CD4-positive, alpha-beta T cell treated with Interleukin-15 for 4 hours (primary cell): ENCODE measurements around the gene UNC13B.
"Not testable (repeated sequence)": the region's sequence is repeated elsewhere in the genome, so short reads cannot be mapped to it uniquely, and the experiment has no call there.

ENCODE experiments used
- DNase-seq: peaks from one replicate; pipeline ENCODE4 v3.0.0-alpha.2; 2020; ENCODE audit warnings: low spot score

Gene UNC13B

GRCh38 chr9:35163413-35163812, 1.6 kb downstream of the UNC13B start:
- no peak for DNase-seq

GRCh38 chr9:35164711-35165110, 2.9 kb downstream of the UNC13B start:
- DNase-seq, result no peak

GRCh38 chr9:35167429-35167828, 5.6 kb downstream of the UNC13B start:
- DNase-seq, result not testable (repeated sequence)

- DNase-seq, result no peak
Observed at GRCh38 chr9:35168963-35169362, 7.2 kb downstream of the UNC13B start.

- DNase-seq, result no peak
Observed at GRCh38 chr9:35172878-35173277, 11.1 kb downstream of the UNC13B start.

- DNase-seq, result no peak
Observed at GRCh38 chr9:35177520-35177919, 15.7 kb downstream of the UNC13B start.

- no peak for DNase-seq
Observed at GRCh38 chr9:35179347-35180280, 17.8 kb downstream of the UNC13B start.

- DNase-seq, result no peak
Observed at GRCh38 chr9:35180801-35181200, 19.0 kb downstream of the UNC13B start.

- not testable (repeated sequence) for DNase-seq
Observed at GRCh38 chr9:35182401-35182800, 20.6 kb downstream of the UNC13B start.

GRCh38 chr9:35182996-35183754, 21.4 kb downstream of the UNC13B start:
- not testable (repeated sequence) for DNase-seq

- not testable (repeated sequence) for DNase-seq
Observed at GRCh38 chr9:35183755-35184480, 22.1 kb downstream of the UNC13B start.

GRCh38 chr9:35186524-35186923, 24.7 kb downstream of the UNC13B start:
- no peak for DNase-seq

GRCh38 chr9:35190203-35190602, 28.4 kb downstream of the UNC13B start:
- no peak for DNase-seq

GRCh38 chr9:35191105-35191504, 29.3 kb downstream of the UNC13B start:
- no peak for DNase-seq

GRCh38 chr9:35193762-35194161, 32.0 kb downstream of the UNC13B start:
- DNase-seq, result no peak

- DNase-seq, result no peak
Observed at GRCh38 chr9:35195683-35196082, 33.9 kb downstream of the UNC13B start.

GRCh38 chr9:35198191-35198590, 36.4 kb downstream of the UNC13B start:
- no peak for DNase-seq

GRCh38 chr9:35203528-35203927, 41.7 kb downstream of the UNC13B start:
- DNase-seq, result no peak

GRCh38 chr9:35205340-35205739, 43.5 kb downstream of the UNC13B start:
- DNase-seq, result no peak

- DNase-seq, result no peak
Observed at GRCh38 chr9:35211854-35212253, 50.0 kb downstream of the UNC13B start.

GRCh38 chr9:35220659-35221338, 59.0 kb downstream of the UNC13B start:
- no peak for DNase-seq

GRCh38 chr9:35225677-35226076, 63.9 kb downstream of the UNC13B start:
- DNase-seq, result no peak
